GM18951 (cell line): Measurements from ENCODE around the gene TET1.
"Not testable (repeated sequence)": the region's sequence is repeated elsewhere in the genome, so short reads cannot be mapped to it uniquely, and the experiment has no call there.

Experiments used
- POLR2A ChIP-seq: IDR thresholded peaks from 4 replicates; pipeline ENCODE4 v1.6.1; 2011; ENCODE audit warnings: mild to moderate bottlenecking; ENCODE audit not compliant: insufficient read length, insufficient read depth; ENCODE audit errors: extremely low read depth
- in situ Hi-C: fragments of 300-500 bp; cut with MboI; formaldehyde crosslinking; loops from one replicate; pipeline ENCODE4 v1.12.0; 2022; ENCODE audit warnings: low sequenced_read_pairs, mixed read lengths, inconsistent platforms; ENCODE audit not compliant: unreplicated experiment

TET1 gene

GRCh38 chr10:68560186-68560942 is at the start of gene TET1:
Gene TET1, plus strand, starts transcription at chr10:68560337. Its CDS starts 12,002 bp downstream, at chr10:68572339.
- no peak for TF ChIP-seq POLR2A
- in situ Hi-C loops = no loop called here

- in situ Hi-C loops = not testable (repeated sequence)
These were observed 43.9 kb upstream of the TET1 start for GRCh38 chr10:68516216-68516615.

GRCh38 chr10:68516766-68517165 is 43.4 kb upstream of the TET1 start:
- in situ Hi-C loops = no loop called here
- TF ChIP-seq POLR2A = no peak

- in situ Hi-C loops = no loop called here
- TF ChIP-seq POLR2A = no peak
These were observed 42.9 kb upstream of the TET1 start for GRCh38 chr10:68517188-68517587.

GRCh38 chr10:68518609-68519008 is 41.5 kb upstream of the TET1 start:
- in situ Hi-C loops = not testable (repeated sequence)

- in situ Hi-C loops = not testable (repeated sequence)
These were observed 34.6 kb upstream of the TET1 start for GRCh38 chr10:68525490-68526038.

- TF ChIP-seq POLR2A = no peak
- in situ Hi-C loops = no loop called here
These were observed 33.4 kb upstream of the TET1 start for GRCh38 chr10:68526634-68527307.

GRCh38 chr10:68536973-68537372 is 23.2 kb upstream of the TET1 start:
- in situ Hi-C loops = no loop called here
- no peak for TF ChIP-seq POLR2A

GRCh38 chr10:68537796-68538195 is 22.3 kb upstream of the TET1 start:
- in situ Hi-C loops = no loop called here
- TF ChIP-seq POLR2A = no peak

- in situ Hi-C loops = no loop called here
- no peak for TF ChIP-seq POLR2A
These were observed 16.9 kb upstream of the TET1 start for GRCh38 chr10:68543004-68543918.

GRCh38 chr10:68550747-68551411 is 9.3 kb upstream of the TET1 start:
- in situ Hi-C loops = no loop called here
- TF ChIP-seq POLR2A = no peak

GRCh38 chr10:68553138-68553537 is 7.0 kb upstream of the TET1 start:
- in situ Hi-C loops = no loop called here
- TF ChIP-seq POLR2A = no peak

GRCh38 chr10:68553599-68553998 is 6.5 kb upstream of the TET1 start:
- TF ChIP-seq POLR2A = no peak
- in situ Hi-C loops = no loop called here
